Activated CD4-positive, CD25-positive, alpha-beta regulatory T cell (primary cell): ENCODE results near the gene PNO1.
"Not testable (repeated sequence)": the region's sequence is repeated elsewhere in the genome, so short reads cannot be mapped to it uniquely, and the experiment has no call there.

ENCODE experiments used
- DNase-seq, 4 experiments: peaks; one replicate each; lab custom pipeline; 2025; lab: John Stamatoyannopoulos, UW

Gene PNO1

DNA sequence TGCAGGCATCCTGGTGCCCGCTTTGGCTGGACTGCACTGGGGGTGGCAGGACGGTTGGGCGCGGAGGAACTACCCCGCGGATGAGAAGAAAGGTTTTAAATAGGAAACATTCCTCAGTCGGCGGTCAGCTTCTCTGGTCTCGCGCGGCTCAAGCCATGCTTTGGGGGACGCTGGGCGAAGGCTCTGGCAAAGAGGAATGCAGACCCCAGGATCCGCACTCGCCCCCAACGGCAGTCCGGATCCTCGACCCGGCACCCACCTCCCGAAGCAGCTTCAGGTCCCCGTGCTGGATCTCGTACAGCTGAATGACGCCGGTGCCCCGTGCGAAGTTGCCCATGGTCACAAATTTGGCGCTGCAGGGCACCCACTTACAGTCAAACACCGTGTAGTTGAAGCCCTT is 686 bp upstream of the PNO1 start:
- DNase-seq = peak in 1 of 4 experiments; percentile 52

DNA sequence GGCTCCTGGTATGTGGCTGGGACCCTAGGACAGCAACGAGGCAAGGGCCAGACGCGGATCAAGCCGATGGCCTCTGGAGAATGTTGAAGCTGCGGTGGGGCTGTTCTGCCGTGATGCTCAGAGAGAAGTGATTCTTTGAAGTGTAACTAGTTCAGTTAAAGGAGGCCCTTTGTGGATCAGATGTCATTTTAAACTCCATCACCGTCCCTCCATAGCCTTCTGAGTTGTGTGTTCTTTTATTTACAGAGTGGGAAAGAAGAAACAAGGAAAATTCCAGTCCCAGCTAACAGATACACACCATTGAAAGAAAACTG is 403 bp downstream of the PNO1 start:
- no peak for DNase-seq

DNA sequence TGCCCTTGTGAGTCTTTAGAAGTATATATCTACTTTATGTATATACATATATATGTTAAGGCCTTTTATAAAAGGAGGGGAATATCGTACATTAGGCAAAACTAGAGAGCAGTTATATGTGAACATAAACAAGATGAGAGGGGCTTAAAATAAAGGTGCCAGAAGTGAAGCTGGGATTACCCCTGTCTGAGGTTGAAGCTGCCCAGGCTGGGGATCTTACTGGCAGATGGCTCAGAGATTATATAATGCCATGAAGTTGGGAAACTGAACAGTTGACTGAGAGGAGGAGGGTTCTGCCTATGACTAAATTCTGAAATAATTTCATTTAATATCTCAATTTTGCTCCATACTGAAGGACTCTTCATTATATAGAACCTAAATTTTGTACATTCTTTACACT is 6.0 kb downstream of the PNO1 start:
- no peak for DNase-seq

DNA sequence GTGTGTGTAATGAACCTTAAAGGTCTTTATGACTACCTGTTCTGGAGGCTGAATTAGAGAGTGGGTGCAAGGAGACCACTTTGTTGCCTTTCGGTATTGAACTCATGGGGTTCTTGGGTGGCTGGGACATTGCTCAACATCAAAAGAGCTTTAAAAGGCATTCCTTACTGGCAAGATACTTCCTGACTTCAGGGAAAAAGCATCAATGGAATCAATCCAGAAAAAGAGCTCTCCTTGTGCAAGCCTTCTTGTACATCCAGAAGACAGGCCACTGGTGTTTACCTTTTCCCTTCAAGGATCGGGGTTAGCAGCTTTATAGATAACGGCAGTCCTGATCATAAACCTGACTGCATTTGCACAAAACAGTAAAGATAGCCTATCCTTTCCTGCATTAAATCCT is 9.5 kb downstream of the PNO1 start:
- no peak for DNase-seq

DNA sequence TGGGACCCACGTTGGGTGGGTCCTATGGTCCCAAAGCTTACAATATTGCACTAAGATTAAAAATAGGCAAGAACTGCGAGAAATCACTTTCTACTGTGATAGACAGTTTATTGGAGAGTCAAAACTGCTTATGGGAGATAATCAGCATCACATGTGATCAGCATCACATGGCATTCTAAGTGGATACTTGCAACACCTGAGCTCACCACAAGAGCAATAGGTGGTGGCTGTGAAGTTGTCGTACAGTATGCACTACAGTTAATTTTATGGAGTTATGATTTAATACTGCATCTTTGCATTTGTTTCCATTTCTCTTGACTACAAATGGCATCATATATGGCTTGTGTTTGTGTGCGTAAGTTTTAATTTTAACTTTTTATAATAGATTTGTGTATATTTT is 11.6 kb downstream of the PNO1 start:
- no peak for DNase-seq

DNA sequence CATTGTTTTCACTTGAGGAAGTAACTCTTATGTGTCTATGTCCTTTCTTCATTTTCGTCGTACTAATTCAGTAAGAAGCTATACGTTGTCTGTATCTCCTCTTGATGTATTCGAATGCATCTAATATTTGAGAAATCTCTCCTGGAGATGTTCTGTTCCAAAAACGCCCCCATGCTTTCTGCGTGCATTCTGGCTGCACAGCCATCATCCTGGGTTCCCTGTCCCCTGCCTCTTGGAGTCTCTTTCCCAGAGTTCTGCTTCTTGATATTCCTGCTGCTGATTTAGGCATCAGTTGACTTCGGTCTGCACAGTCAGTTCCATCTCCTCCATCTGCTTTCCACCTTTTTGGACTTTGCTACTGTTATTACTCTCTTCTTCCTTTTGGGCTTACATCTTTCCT is 13.5 kb downstream of the PNO1 start:
- no peak for DNase-seq

DNA sequence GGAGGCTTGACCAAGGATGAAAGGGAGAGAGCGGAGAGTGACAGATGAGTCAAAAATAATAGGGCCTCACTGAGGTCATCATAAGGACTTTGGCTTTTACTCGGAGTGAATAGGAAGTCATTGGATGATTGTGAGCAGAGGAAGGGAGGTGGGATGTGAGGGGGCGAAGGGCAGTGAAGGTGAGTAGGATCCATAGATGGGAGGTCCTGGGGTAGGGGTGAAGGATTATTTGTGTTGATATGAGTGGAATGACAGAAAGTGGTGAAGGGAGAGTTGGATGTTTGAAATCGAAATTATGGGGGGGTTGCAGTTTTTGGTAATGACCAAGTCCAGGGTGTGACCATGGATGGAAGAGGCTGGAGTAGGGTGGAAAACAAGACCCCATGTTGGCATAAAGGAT is 14.0 kb downstream of the PNO1 start:
- no peak for DNase-seq

DNA sequence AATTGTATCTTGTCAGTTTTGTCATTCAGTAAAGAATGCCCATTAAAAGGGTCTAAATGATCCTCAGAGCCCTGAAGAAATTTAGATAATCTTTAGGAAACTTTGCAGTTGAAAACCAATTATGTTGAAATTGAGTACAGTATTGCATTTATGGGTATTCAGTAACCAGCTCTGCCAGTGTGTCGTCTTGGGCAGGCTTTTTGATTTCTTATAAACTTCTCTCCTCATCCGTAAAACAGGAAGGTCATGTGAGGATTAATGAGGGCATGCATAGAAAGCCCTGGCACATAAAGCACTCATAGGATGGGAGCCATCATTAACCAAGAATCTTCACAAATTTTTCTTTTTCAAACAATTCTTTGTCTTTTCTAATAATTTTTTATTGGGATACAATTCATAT is 14.8 kb downstream of the PNO1 start:
- DNase-seq = no peak

DNA sequence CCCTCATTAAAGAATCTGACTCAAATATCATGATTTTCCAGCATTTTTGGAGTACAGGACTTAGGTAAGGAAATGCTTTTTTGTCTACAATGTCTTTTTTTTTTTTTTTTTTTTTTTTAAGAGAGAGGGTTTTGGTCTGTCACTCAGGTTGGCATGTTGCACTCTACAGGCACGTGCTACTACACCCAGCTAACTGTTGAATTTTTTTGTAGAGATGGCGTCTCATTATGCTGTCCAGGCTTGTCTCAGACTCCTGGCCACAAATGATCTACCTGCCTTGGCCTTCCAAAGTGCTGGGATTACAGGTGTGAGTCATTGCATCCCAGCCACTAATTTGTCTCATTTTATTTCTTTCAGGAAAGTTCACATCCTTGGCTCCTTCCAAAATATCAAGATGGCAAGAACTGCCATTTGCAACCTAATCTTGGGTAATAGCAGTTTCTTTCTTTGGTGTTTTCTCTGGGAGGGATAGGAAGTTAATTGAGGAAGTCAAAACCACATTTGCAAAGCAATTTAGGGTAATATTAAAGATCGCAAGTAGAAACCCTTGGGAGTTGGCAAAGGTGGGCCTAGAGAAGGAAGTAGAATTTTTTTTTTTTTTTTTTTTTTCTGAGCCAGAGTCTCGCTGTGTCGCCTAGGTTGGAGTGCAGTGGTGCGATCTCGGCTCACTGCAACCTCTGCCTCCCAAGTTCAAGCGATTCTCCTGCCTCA is 15.5 kb downstream of the PNO1 start:
- DNase-seq = no peak

DNA sequence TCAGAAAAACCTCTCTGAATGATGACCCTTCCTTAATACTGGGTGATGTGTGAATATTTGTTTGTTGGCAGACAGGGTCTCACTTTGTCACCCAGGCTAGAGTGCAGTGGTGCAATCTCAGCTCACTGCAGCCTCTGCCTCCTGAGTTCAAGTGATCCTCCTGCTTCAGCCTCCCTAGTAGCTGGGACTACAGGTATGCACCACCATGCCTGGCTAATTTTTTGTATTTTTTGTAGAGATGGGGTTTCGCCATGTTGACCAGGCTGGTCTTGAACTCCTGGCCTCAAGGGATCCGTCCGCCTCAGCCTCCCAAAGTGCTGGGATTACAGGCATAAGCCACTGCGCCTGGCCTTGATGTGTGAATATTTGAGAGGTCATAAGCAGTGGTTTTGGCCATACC is 17.5 kb downstream of the PNO1 start:
- DNase-seq = not testable (repeated sequence)

DNA sequence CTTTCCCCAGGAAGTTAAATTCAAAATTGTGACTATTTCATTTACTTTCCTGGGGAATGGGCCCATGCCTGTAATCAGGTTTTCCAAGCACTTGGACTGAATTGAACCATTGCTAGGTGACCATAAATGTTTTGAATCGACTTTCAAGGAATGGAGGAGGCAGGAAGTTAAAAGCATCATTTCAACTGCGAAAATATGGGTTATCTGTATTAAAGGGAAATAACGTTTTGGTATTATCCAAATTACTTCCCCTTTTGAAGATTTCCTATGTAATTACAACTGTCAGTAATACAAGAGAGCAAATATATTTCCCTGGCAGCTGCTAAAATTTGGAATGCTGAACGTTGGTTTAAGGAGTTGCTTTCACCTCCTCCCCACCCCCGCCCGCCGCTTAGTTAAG is 19.0 kb downstream of the PNO1 start:
- no peak for DNase-seq

DNA sequence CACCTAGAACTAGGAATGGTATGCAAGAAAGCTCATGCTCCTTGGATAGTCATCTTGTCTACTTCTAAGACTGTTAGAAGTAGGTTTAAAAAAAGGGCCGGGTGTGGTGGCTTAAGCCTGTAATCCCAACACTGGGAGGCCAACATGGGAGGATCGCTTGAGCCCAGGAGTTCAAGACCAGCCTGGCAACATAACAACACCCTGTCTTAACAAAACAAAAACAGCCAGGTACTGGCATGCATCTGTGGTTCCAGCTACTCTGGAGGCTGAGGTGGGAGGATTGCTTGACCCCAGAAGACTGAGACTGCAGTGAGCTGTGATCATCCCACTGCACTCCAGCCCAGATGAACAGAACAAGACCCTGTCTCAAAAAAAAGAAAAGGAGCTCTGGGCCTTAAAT is 19.9 kb downstream of the PNO1 start:
- DNase-seq = no peak

DNA sequence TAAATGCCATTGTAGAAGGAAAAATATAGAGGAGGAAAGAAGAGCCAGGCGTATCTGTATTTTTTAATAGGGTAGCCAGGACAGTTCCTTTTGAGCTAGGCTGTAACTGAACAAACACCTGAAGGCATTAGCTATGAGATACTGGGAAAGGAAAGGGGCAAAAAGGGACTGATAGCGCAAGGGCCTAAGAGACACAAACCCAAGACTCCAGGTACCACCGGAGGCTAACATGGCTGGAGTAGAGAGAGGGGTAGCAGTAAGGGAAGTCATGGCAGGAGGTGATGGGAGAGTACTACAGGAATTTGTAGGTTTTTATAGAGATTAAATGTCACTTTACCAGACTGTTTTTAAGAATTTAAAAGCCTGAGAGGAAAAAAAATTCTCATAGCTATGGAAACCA is 20.7 kb downstream of the PNO1 start:
- no peak for DNase-seq

DNA sequence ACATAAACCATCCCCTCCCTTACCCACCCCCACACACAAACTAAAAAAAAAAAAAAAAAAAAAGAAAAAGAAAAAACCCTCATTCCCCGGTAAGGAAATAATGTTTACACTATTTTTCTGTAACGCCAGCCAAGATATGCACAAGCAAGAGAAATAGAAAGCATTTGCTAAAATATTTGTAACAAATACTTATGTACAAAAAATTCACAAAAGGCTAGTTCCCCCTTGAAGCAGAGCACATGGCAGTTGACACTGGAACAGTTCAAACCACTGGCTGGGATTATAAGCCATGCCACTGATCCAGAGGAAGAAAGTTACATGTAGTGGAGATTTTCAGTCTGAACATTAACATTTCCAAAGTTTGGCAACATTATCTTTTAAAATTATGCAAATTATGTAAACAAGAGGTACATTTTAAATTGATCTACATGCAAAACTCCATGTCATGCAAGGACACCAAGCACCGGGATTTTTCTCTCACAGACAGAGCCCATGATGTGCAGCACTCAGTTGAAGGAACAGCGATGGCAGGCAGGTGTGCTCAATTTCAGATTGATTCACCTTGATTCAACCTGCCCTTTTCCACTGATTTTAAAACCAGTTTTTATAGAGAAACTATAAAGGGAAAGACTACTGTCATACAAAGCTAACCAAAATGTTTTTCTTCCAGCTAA is 21.4 kb downstream of the PNO1 start:
- no peak for DNase-seq

DNA sequence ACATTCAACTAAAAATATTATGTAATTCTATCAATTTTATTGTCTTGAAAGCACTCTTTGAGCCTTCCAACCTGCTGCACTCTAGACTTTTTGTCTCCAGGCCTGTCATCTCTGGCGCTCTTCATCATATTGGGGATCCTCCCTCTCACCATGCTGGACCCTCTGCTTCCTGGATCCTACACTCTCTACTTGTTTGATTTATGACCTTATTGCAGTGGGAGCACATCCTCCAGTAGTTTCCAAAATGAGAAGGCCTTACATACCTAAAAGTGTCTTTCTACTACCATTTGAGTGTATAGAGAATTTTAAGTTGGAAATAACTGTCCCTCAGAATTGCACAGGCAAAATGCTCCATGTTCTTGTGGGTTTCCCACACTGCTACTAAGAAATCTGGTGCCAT is 25.2 kb downstream of the PNO1 start:
- no peak for DNase-seq

DNA sequence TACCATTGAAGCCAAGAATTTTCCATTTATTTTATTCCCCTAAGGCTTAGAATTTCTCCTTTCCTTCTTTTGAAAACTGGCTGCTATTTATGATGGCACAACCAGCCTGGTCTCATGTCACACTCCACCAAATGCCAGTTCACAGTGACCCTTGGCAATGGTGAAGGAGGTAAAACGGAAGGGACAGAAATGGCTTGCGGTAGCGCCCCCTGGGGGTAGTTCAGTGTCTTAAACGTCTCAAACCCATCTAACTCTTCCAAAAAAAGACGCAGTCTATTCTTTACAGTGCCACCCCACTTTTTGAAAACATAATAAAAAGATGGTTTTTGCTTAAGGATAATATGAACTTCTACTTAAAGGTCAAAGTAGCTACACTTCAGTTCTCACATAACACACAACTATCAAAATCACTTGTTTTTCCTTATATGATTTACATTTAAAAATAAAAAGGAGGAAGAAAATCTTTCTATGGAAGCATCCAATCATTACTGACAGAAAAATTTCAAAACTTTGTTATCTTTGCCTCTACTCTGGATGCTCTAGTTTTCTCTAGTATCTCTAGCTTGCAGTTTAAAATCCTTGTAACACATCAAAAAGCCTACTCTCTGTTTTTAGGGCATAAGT is 28.0 kb downstream of the PNO1 start:
- peak; percentile 25 to 43 (median 32) for DNase-seq

DNA sequence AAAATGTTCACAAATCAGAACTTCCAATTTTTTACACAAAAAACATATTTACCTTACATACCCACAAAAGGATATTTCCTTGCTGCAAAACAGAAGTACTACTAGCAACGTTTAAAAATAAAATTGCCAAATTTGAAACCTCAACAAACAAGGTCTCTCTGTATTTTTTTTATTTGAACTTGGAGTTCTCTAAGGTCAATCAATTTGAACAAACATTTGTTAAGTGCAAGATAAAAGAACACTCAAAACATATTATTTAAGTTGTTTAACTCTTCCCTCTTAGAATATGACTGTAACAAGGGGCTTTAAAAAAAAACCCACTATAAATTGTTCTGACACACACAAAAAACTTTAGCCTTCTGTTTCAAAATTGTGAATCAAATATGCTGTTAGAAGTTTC is 29.6 kb downstream of the PNO1 start:
- DNase-seq = no peak

DNA sequence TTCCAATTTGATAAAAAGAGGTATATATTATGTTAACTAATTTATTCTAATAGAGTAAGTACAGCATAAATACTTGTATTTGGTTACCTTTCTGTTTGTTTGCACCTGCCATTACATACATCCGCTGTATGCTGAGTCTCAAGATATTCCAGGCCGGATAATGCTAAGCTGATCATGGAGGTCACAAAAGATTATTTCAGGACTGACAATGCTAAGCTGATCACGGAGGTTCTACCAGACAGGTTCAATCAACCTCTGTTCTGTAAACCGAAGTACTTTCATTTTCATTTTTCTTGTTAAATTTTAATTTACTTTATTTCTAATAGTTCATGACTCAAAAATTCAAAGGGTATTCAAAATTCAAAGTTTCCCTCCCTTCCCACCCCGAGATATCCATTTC is 31.1 kb downstream of the PNO1 start:
- DNase-seq = no peak

DNA sequence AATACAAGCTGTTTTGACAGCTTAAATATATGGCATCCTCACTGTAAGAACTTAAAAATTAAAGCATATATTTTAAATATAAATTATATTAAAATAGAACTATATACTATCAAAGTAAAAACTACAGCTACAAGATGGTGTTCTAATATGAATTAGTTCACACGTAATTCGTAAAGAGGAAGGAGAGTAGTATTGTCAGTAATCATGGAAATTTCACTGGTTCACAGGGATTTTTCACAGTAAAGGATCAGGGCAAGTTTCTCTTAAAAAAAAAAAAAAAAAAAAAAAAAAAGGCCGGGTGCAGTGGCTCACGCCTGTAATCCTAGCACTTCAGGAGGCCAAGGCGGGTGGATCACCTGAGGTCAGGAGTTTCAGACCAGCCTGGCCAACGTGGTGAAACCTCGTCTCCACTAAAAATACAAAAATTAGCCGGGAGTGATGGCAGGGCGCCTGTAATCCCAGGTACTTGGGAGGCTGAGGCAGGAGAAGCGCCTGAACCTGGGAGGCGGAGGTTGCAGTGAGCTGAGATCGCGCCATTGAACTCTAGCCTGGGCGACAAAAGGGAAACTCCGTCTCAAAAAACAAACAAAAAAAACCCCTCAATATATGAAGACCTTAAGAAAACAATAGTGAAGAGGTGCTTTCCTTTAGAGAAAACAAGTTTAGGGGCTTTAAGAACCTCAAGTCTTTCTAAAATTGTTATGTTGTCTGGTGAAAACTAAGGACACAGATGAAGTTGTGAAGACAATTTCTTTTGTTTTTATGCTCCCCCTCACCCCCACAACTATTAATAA is 32.5 kb downstream of the PNO1 start:
- no peak for DNase-seq

DNA sequence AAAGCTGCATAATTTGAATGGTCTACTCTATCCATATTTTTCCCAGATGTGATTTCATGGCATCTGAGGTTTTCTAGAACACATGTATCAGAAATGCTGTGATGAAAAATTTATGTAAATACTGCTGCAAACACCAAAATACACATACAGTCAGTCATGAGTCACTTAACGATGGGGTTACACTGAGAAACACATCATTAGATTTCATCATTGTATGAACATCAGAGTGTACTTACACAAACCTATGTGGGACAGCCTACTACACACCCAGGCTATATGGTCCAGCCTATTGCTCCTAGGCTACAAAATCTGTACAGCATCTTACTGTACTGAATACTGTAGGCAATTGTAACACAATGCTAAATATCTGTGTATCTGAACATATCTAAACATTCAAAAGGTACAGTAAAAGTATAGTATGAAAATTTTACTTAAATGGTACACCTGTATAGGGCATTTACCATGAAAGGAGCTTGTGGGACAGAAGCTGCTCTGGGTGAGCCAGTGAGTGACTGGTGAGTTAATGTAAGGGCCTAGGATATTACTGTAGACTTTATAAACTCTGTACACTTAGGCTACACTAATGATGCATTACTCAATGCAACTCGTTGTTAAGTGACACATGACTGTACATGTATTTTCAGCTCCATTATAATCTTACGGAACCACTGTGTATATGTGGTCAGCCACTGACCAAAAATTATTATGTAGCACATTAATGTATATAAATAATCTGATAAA is 33.5 kb downstream of the PNO1 start:
- DNase-seq = no peak

DNA sequence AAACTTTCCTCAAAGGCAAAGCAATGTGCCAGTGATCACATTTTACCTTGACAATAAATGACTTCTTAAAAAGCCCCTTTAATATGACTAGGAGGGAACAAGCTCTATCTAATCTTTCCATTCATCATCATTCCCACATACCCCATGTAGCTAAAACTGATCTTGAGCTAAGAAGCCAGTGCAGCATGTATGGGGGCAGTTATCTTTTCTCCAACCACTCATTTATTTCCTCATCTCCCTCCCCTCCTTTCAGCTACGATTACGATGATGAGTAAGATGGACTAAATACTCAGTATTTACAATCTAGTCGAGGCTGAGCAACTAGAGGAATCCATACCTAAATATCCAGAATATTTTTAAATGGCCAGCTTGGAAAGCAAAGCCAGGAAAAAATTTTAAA is 35.5 kb downstream of the PNO1 start:
- no peak for DNase-seq

DNA sequence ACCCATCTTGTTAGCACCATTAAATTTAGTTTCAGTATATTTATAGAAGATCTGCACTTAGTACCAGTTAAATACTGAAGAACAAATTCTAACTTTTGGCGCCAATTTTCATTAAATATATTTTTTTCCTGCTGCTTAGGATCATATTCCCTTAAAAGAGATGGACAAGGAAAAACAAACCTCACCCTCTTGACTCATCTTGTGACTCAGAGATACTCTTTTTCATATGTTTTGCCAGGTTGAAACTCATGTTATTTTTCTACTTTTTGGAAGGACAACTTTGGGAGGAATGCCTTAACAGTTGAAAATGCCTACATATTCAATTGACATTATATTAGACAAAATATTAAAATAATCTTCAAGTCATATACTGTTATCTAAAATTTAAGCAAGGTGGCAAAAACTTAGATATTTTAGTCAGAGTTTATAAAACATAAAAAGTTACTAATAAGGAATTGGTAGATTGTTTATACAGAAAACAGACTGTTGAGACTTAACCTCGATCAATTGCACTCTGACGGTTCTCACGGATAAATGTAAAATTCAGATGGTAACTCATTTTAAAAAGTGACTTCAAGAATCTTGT is 36.2 kb downstream of the PNO1 start:
- DNase-seq = no peak
